ENCODE measurements around the gene ARRB2. TPM values are rescaled to one million over a fixed set of nuclear protein-coding genes. Genes with fewer than 3 reads are reported as not detected.
A peak's percentile ranks its signal among the peaks of the same experiment; 100 is the strongest.

Gene ARRB2
- total RNA-seq, 2 experiments from 2014 or later = 323 to 336 TPM

DNA sequence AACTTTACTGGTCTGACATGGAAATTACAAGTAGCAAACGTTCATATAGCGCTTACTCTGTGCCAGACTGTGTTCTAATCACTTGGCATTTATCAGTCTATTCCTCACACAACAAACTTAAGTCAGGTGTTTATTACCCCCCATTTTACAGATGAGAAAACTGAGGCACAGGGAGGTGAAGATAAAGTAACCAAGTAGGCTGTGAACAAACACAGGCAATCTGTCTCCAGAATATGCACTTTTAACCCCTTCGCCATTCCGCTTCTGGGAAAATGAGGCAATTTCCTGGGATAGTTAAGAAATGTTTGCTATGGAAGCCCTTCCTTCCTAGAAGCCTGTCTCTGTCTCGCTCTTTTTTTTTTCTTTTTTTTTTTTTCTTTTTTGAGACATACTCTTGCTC is 41.5 kb downstream of the ARRB2 start:
- Mint-ChIP-seq H3K4me1 (peaks cover 17% of the 10 kb centered on the region), H3K4me3 (no peak overlapping the region), H3K27me3 (peaks cover 28% of the 10 kb centered on the region), H3K9me3 (no peaks in the 10 kb centered on the region), H3K36me3 (ENCODE audit: low read depth) (no peaks in the 10 kb centered on the region), H3K27ac (no peak overlapping the region)
- DNase-seq = no peak
- ChIA-PET CTCF (interaction anchor here (0.6 kb wide), 1 partner anchor 24 kb away, joined by 4 read pairs; no protein-coding TSS in a partner anchor), POLR2A (no interaction called here)

GRCh38 chr17:4753392-4753791 is 43.0 kb downstream of the ARRB2 start:
- no peaks in the 10 kb centered on the region for H3K36me3 Mint-ChIP-seq (ENCODE audit: low read depth)
- no peaks in the 10 kb centered on the region for H3K9me3 Mint-ChIP-seq
- no peak overlapping the region for H3K4me3 Mint-ChIP-seq
- H3K4me1 Mint-ChIP-seq = peaks cover 6% of the 10 kb centered on the region
- H3K27me3 Mint-ChIP-seq = peaks cover 35% of the 10 kb centered on the region
- POLR2A ChIA-PET = no interaction called here
- H3K27ac Mint-ChIP-seq = no peak overlapping the region
- DNase-seq = no peak
- CTCF ChIA-PET = interaction anchor here (0.6 kb wide), 2 partner anchors 301 to 956 kb away, joined by 3 to 7 read pairs; no protein-coding TSS in a partner anchor

- no peak for DNase-seq
- CTCF ChIA-PET = no interaction called here
- POLR2A ChIA-PET = no interaction called here
- H3K4me1 Mint-ChIP-seq = no peaks in the 10 kb centered on the region
- peaks cover 28% of the 10 kb centered on the region for H3K27me3 Mint-ChIP-seq
- no peak overlapping the region for H3K4me3 Mint-ChIP-seq
- H3K36me3 Mint-ChIP-seq (ENCODE audit: low read depth) = no peaks in the 10 kb centered on the region
- H3K27ac Mint-ChIP-seq = no peak overlapping the region
- H3K9me3 Mint-ChIP-seq = no peaks in the 10 kb centered on the region
Measured at GRCh38 chr17:4759776-4760236, 49.4 kb downstream of the ARRB2 start.

- no peak overlapping the region for H3K27ac Mint-ChIP-seq
- no peaks in the 10 kb centered on the region for H3K4me1 Mint-ChIP-seq
- H3K27me3 Mint-ChIP-seq = peaks cover 16% of the 10 kb centered on the region
- no peak overlapping the region for H3K4me3 Mint-ChIP-seq
- no peaks in the 10 kb centered on the region for H3K36me3 Mint-ChIP-seq (ENCODE audit: low read depth)
- no peaks in the 10 kb centered on the region for H3K9me3 Mint-ChIP-seq
- ChIA-PET CTCF (interaction anchor here (1.2 kb wide), 1 partner anchor 25 kb away, joined by 4 read pairs; no protein-coding TSS in a partner anchor), POLR2A (interaction anchor here (0.8 kb wide), 1 partner anchor 38 kb away, joined by 3 read pairs; no protein-coding TSS in a partner anchor)
- DNase-seq = no peak
Measured at GRCh38 chr17:4764595-4764994, 54.2 kb downstream of the ARRB2 start.

- Mint-ChIP-seq H3K36me3 (ENCODE audit: low read depth) (no peaks in the 10 kb centered on the region), H3K4me1 (peaks cover 7% of the 10 kb centered on the region), H3K9me3 (no peaks in the 10 kb centered on the region), H3K27me3 (peaks cover 11% of the 10 kb centered on the region), H3K4me3 (no peak overlapping the region), H3K27ac (peak overlapping the region; percentile 25)
- POLR2A ChIA-PET = no interaction called here
- CTCF ChIA-PET = no interaction called here
- DNase-seq = no peak
Measured at GRCh38 chr17:4766201-4766600, 55.8 kb downstream of the ARRB2 start.

GRCh38 chr17:4766723-4767122 is 56.3 kb downstream of the ARRB2 start:
- Mint-ChIP-seq H3K9me3 (no peaks in the 10 kb centered on the region), H3K36me3 (ENCODE audit: low read depth) (no peaks in the 10 kb centered on the region), H3K27me3 (peaks cover 11% of the 10 kb centered on the region), H3K4me3 (no peak overlapping the region), H3K27ac (no peak overlapping the region), H3K4me1 (peaks cover 12% of the 10 kb centered on the region)
- no peak for DNase-seq
- CTCF ChIA-PET = no interaction called here
- POLR2A ChIA-PET = no interaction called here

DNA sequence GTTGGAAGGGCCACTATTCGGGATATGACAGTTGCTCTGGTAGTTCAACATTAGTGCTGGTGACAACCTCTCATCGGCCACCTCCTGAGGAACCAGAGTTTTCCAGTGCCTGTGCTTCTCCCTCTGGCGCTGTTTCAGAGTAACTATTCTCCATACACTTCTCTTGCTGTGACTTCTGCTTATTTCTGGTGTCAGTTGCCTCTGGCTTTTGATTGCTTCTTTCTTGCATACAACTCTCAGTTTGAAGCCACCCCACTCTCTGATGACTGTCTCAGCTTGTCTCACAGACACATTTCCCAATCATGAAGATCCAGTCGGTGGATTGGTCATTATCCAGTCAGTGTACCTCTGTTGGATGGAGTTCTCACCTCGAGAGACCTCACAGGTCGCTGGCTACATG is 57.9 kb downstream of the ARRB2 start:
- CTCF ChIA-PET = no interaction called here
- peaks cover 18% of the 10 kb centered on the region for H3K4me1 Mint-ChIP-seq
- DNase-seq = no peak
- peaks cover 12% of the 10 kb centered on the region for H3K27me3 Mint-ChIP-seq
- no peak overlapping the region for H3K4me3 Mint-ChIP-seq
- H3K36me3 Mint-ChIP-seq (ENCODE audit: low read depth) = no peaks in the 10 kb centered on the region
- peak overlapping the region; percentile 1 for H3K27ac Mint-ChIP-seq
- no peaks in the 10 kb centered on the region for H3K9me3 Mint-ChIP-seq
- POLR2A ChIA-PET = no interaction called here

GRCh38 chr17:4769628-4770027 is 59.2 kb downstream of the ARRB2 start:
- no peaks in the 10 kb centered on the region for H3K36me3 Mint-ChIP-seq (ENCODE audit: low read depth)
- ChIA-PET POLR2A (no interaction called here), CTCF (interaction anchor here (1.1 to 1.3 kb wide), 2 partner anchors 20 to 60 kb away, joined by 3 read pairs; partner anchors contain the start of gene ARRB2)
- no peaks in the 10 kb centered on the region for H3K9me3 Mint-ChIP-seq
- no peak overlapping the region for H3K27ac Mint-ChIP-seq
- no peak overlapping the region for H3K4me3 Mint-ChIP-seq
- peaks cover 18% of the 10 kb centered on the region for H3K4me1 Mint-ChIP-seq
- no peak for DNase-seq
- peaks cover 9% of the 10 kb centered on the region for H3K27me3 Mint-ChIP-seq

Other genes with a start within 250 kb of the ARRB2 start
- under 1 TPM; 0.25 to 0.29 TPM for gene SPNS2, start 211.8 kb upstream of the ARRB2 start, total RNA-seq
- 10 to 100 TPM; 58.0 to 59.0 TPM for gene MYBBP1A, start 155.2 kb upstream of the ARRB2 start, total RNA-seq
- gene GGT6, start 150.1 kb upstream of the ARRB2 start, total RNA-seq = not detected
- gene SMTNL2, start 126.1 kb upstream of the ARRB2 start, total RNA-seq = not detected
- gene ALOX15, start 69.0 kb upstream of the ARRB2 start, total RNA-seq = under 1 TPM in 1 of 2 experiments, not detected in 1; 0.17 TPM
- 10 to 100 TPM; 61.6 to 73.2 TPM for gene PELP1, start 6.5 kb upstream of the ARRB2 start, total RNA-seq
- 10 to 100 TPM; 19.6 to 23.6 TPM for gene MED11, start 20.8 kb downstream of the ARRB2 start, total RNA-seq
- under 1 TPM in 1 of 2 experiments, not detected in 1; 0.07 TPM for gene ZMYND15, start 29.2 kb downstream of the ARRB2 start, total RNA-seq
- 1 to 10 TPM in 1 of 2 experiments, under 1 TPM in 1; 0.94 to 1.6 TPM for gene CXCL16, start 29.3 kb downstream of the ARRB2 start, total RNA-seq
- gene TM4SF5, start 61.3 kb downstream of the ARRB2 start, total RNA-seq = not detected
- under 1 TPM in 1 of 2 experiments, not detected in 1; 0.32 TPM for gene VMO1, start 75.7 kb downstream of the ARRB2 start, total RNA-seq
- not detected for gene GLTPD2, start 78.3 kb downstream of the ARRB2 start, total RNA-seq
- 100 to 1,000 TPM in 1 of 2 experiments, 10 to 100 TPM in 1; 95.3 to 115 TPM for gene PSMB6, start 85.5 kb downstream of the ARRB2 start, total RNA-seq
- 10 to 100 TPM; 16.6 to 17.3 TPM for gene PLD2, start 96.5 kb downstream of the ARRB2 start, total RNA-seq
- gene MINK1, start 122.7 kb downstream of the ARRB2 start, total RNA-seq = 100 to 1,000 TPM; 112 to 133 TPM
- gene C17orf107, start 188.9 kb downstream of the ARRB2 start, total RNA-seq = under 1 TPM; 0.77 to 0.92 TPM
- under 1 TPM; 0.25 to 0.42 TPM for gene CHRNE, start 192.5 kb downstream of the ARRB2 start, total RNA-seq
- not detected for gene GP1BA, start 221.6 kb downstream of the ARRB2 start, total RNA-seq
- gene SLC25A11, start 229.4 kb downstream of the ARRB2 start, total RNA-seq = 10 to 100 TPM; 73.0 to 75.3 TPM
- gene RNF167, start 229.6 kb downstream of the ARRB2 start, total RNA-seq = 100 to 1,000 TPM; 254 to 273 TPM
- 1,000 to 10,000 TPM; 2,428 to 2,438 TPM for gene PFN1, start 237.9 kb downstream of the ARRB2 start, total RNA-seq
- 10 to 100 TPM; 44.9 to 54.8 TPM for gene ENO3, start 240.5 kb downstream of the ARRB2 start, total RNA-seq

All from activated CD4-positive, alpha-beta T cell treated with anti-CD3 and anti-CD28 coated beads, Interleukin-2, amount 10 ng/mL, durations not matched to agents 7 days and 5 days (primary cell).